ENCODE results near the gene TRIM25.

Gene TRIM25

DNA sequence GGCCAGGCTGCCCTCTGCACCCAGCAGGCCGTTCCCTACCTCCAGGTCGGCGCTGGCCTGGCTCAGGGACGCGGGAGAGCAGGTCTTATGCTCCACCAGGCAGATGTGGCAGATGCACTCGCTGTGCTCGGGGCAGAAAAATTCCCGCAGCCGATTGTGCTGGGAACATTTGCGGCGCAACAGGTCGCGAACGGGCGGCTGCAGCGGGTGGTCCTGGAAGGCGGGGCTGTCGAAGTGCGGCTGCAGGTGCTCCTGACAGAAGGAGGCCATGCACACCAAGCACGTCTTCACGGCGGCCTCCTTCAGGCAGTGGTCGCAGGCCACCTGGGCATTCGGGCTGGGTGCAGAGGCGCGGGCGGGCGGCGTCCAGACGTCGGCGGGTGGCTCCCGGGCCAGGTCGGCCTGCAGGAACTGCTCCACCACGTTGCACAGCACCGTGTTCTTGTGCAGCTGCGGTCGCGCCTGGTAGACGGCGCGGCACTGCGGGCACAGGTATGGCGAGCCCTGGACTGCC, 439 bp downstream of the TRIM25 start:
- H3K9me3 Mint-ChIP-seq, result peaks cover 8% of the 10 kb centered on the region
- H3K27ac Mint-ChIP-seq, result peak overlapping the region; percentile 96
- DNase-seq, result no peak
- H3K36me3 Mint-ChIP-seq (ENCODE audit: low read depth), result peaks cover 59% of the 10 kb centered on the region
- no peaks in the 10 kb centered on the region for H3K27me3 Mint-ChIP-seq
- H3K4me1 Mint-ChIP-seq (ENCODE audit: low read depth), result peaks cover 68% of the 10 kb centered on the region
- H3K4me3 Mint-ChIP-seq, result peak overlapping the region; percentile 93

- Mint-ChIP-seq H3K4me3 (peak overlapping the region; percentile 93), H3K27me3 (no peaks in the 10 kb centered on the region), H3K9me3 (peaks cover 8% of the 10 kb centered on the region), H3K27ac (peak overlapping the region; percentile 96), H3K36me3 (ENCODE audit: low read depth) (peaks cover 63% of the 10 kb centered on the region), H3K4me1 (ENCODE audit: low read depth) (peaks cover 72% of the 10 kb centered on the region)
- no peak for DNase-seq
Observed at GRCh38 chr17:56913000-56913311, 893 bp downstream of the TRIM25 start.

- Mint-ChIP-seq H3K27ac (peak overlapping the region; percentile 96), H3K36me3 (ENCODE audit: low read depth) (peaks cover 69% of the 10 kb centered on the region)
Observed at GRCh38 chr17:56912105-56912999, 1.5 kb downstream of the TRIM25 start.

GRCh38 chr17:56910509-56911235, 3.2 kb downstream of the TRIM25 start:
- Mint-ChIP-seq H3K4me3 (peak overlapping the region; percentile 93), H3K27me3 (no peaks in the 10 kb centered on the region), H3K9me3 (no peaks in the 10 kb centered on the region), H3K4me1 (ENCODE audit: low read depth) (peaks cover 60% of the 10 kb centered on the region), H3K27ac (peak overlapping the region; percentile 45), H3K36me3 (ENCODE audit: low read depth) (peaks cover 80% of the 10 kb centered on the region)
- no peak for DNase-seq

More at GRCh38 chr17:56912105-56912999, 1.5 kb downstream of the TRIM25 start:
- Mint-ChIP-seq H3K9me3 (peaks cover 2% of the 10 kb centered on the region), H3K4me3 (peak overlapping the region; percentile 93), H3K4me1 (ENCODE audit: low read depth) (peaks cover 73% of the 10 kb centered on the region), H3K27me3 (no peaks in the 10 kb centered on the region)
- DNase-seq, result peak; percentile 47

- H3K27me3 Mint-ChIP-seq, result no peaks in the 10 kb centered on the region
- H3K27ac Mint-ChIP-seq, result peak overlapping the region; percentile 45
- DNase-seq, result no peak
- peaks cover 83% of the 10 kb centered on the region for H3K36me3 Mint-ChIP-seq (ENCODE audit: low read depth)
- peaks cover 52% of the 10 kb centered on the region for H3K4me1 Mint-ChIP-seq (ENCODE audit: low read depth)
- H3K4me3 Mint-ChIP-seq, result peak overlapping the region; percentile 93
- H3K9me3 Mint-ChIP-seq, result no peaks in the 10 kb centered on the region
Observed at GRCh38 chr17:56909742-56910508, 3.9 kb downstream of the TRIM25 start.

GRCh38 chr17:56908001-56908542, 5.8 kb downstream of the TRIM25 start:
- no peak for DNase-seq
- no peak overlapping the region for H3K4me3 Mint-ChIP-seq
- peaks cover 88% of the 10 kb centered on the region for H3K36me3 Mint-ChIP-seq (ENCODE audit: low read depth)
- H3K27me3 Mint-ChIP-seq, result no peaks in the 10 kb centered on the region
- H3K4me1 Mint-ChIP-seq (ENCODE audit: low read depth), result peaks cover 50% of the 10 kb centered on the region
- H3K9me3 Mint-ChIP-seq, result no peaks in the 10 kb centered on the region
- peak overlapping the region; percentile 85 for H3K27ac Mint-ChIP-seq

DNA sequence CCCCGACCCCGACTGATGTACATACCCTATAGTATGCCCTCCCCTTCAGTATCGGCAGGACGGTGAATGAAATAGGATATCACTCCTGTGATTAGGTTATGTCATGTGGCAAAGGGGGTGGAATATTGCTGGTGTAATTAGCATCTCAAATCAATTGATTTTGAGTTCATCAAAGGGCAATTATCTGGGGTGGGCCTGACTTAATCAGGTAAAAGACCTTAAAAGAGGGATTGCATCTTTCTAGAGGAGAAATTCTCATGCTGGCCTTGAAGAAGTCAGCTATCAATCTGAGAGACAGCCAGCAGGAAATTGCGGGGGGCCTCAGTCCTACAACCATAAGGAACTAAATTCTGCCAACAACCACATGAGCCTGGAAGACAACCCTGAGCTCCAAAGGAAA, 10.3 kb downstream of the TRIM25 start:
- Mint-ChIP-seq H3K9me3 (no peaks in the 10 kb centered on the region), H3K27me3 (no peaks in the 10 kb centered on the region), H3K4me1 (ENCODE audit: low read depth) (peaks cover 15% of the 10 kb centered on the region), H3K36me3 (ENCODE audit: low read depth) (peaks cover 93% of the 10 kb centered on the region), H3K4me3 (no peak overlapping the region), H3K27ac (no peak overlapping the region)
- DNase-seq, result no peak

DNA sequence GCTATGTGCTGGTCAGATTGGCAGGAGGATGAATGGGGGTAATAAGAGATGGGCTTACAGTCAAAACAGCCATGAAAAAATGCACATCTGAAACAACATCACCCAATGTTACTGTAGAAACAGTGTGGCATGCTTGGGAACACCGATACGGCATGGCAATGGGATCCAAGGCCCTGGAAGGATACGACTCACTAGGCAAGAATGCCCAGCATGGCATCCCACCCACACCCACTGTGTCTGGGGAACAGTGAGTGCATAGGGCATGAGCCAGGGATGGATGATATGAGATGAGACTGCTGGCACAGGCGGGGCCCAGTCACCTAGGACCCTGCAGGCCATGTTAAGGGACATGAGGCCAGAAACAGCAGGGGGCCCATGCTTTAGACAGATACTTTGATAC, 11.5 kb downstream of the TRIM25 start:
- Mint-ChIP-seq H3K4me1 (ENCODE audit: low read depth) (peaks cover 6% of the 10 kb centered on the region), H3K27me3 (no peaks in the 10 kb centered on the region), H3K9me3 (no peaks in the 10 kb centered on the region), H3K4me3 (no peak overlapping the region), H3K27ac (no peak overlapping the region), H3K36me3 (ENCODE audit: low read depth) (peaks cover 93% of the 10 kb centered on the region)
- no peak for DNase-seq

GRCh38 chr17:56899403-56899802, 14.4 kb downstream of the TRIM25 start:
- Mint-ChIP-seq H3K27me3 (no peaks in the 10 kb centered on the region), H3K4me3 (no peak overlapping the region), H3K4me1 (ENCODE audit: low read depth) (peaks cover 6% of the 10 kb centered on the region), H3K27ac (peak overlapping the region; percentile 64), H3K36me3 (ENCODE audit: low read depth) (peaks cover 98% of the 10 kb centered on the region), H3K9me3 (no peaks in the 10 kb centered on the region)
- no peak for DNase-seq

- Mint-ChIP-seq H3K4me1 (ENCODE audit: low read depth) (peaks cover 3% of the 10 kb centered on the region), H3K4me3 (no peak overlapping the region), H3K9me3 (no peaks in the 10 kb centered on the region), H3K36me3 (ENCODE audit: low read depth) (peaks cover 98% of the 10 kb centered on the region), H3K27ac (peak overlapping the region; percentile 64), H3K27me3 (no peaks in the 10 kb centered on the region)
- DNase-seq, result no peak
Observed at GRCh38 chr17:56898874-56899273, 15.0 kb downstream of the TRIM25 start.

DNA sequence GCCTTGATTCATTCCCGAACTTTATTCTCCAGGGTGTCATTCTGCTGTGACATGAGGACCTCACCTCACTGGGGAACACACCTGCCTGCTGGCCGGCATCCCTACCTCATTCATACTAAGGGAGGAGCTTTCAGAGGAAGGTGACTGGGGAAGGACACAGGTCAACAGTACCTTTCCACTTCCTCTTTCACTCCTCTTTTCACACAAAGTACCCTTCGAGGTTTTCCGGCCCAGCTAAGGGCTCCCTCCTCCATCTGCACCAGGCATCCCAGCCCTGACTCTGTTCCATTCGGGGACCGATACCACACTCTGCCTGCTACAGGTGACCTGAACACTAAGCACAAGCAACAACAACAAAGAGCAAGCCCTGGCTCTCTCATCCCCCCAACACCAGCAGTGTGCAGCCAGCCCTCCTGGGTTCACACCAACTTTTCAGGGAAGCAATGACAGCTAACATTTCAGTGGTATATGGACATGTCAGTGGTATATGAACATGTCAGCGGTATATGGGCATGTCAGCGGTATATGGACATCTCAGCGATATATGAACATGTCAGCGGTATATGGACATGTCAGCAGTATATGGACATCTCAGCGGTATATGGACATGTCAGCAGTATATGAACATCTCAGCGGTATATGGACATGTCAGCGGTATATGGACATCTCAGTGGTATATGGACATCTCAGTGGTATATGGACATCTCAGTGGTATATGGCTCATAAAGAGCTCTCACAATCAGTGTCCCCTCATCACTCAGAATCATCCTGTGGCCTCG, 16.0 kb downstream of the TRIM25 start:
- Mint-ChIP-seq H3K36me3 (ENCODE audit: low read depth) (peaks cover 98% of the 10 kb centered on the region), H3K4me1 (ENCODE audit: low read depth) (peaks cover 3% of the 10 kb centered on the region), H3K9me3 (no peaks in the 10 kb centered on the region), H3K27me3 (no peaks in the 10 kb centered on the region), H3K4me3 (no peak overlapping the region), H3K27ac (peak overlapping the region; percentile 65)
- no peak for DNase-seq

DNA sequence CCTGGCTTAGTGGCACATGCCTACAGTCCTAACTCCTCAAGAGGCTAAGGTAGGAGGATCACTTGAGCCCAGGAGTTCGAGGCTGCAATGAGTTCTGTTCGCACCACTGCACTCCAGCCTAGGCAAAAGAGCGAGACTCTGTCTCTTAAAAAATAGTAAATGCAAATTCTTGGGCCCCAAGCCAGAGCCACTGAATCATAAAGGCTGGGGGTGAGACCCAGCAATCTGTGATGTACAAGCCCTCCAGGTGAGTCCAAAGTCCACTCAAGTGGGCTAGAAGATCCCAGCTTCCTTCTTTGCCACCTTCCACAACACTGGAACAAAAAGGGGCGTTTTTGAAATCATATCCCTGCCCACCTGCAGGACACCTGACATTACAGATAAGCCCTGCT, 16.9 kb downstream of the TRIM25 start:
- no peak overlapping the region for H3K4me3 Mint-ChIP-seq
- H3K4me1 Mint-ChIP-seq (ENCODE audit: low read depth), result peaks cover 3% of the 10 kb centered on the region
- H3K27me3 Mint-ChIP-seq, result no peaks in the 10 kb centered on the region
- no peak for DNase-seq
- no peaks in the 10 kb centered on the region for H3K9me3 Mint-ChIP-seq
- H3K27ac Mint-ChIP-seq, result peak overlapping the region; percentile 42
- H3K36me3 Mint-ChIP-seq (ENCODE audit: low read depth), result peaks cover 98% of the 10 kb centered on the region

DNA sequence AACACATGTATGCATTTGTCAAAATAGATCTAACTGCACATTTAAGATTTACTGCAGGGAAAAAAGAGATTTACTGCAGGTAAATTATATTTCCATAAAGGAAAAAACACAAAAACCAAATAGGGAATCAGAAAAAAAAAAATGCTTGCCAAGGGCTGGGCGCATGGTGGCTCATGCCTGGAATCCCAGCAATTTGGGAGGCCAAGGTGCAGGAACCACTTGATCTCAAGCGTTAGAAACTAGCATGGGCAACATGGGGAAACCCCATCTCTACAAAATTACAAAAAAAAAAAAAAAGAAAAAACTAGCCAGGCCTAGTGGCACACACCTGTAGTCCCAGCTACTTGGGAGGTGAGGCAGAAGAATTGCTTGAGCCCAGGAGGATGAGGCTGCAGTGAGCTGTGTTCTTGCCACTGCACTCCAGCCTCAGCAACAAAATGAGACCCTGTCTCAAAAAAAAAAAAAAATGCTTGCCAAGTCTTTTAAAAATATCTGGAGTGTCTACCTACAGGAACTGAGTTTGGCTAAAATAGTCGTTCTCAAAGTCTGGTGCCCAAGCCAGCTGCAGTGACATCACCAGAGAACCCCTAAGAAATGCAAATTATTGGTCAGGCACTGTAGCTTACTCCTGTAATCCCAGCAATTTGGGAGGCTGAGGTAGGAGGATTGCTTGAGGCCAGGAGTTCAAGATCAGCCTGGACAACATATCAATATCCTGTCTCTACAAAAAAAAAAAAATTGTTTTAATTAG, 17.5 kb downstream of the TRIM25 start:
- H3K36me3 Mint-ChIP-seq (ENCODE audit: low read depth), result peaks cover 98% of the 10 kb centered on the region
- DNase-seq, result no peak
- H3K27ac Mint-ChIP-seq, result no peak overlapping the region

More for the DNA sequence above, 17.5 kb downstream of the TRIM25 start:
- Mint-ChIP-seq H3K4me1 (ENCODE audit: low read depth) (peaks cover 3% of the 10 kb centered on the region), H3K4me3 (no peak overlapping the region), H3K9me3 (no peaks in the 10 kb centered on the region), H3K27me3 (no peaks in the 10 kb centered on the region)

Measured in activated T-cell treated with anti-CD3 and anti-CD28 coated beads, Interleukin-2, amount 50 U/mL, for 24 hours (primary cell).